Measurements from ENCODE around the gene CPZ. TPM values are rescaled to one million over a fixed set of nuclear protein-coding genes. Genes with fewer than 3 reads are reported as not detected.

Gene CPZ
- total RNA-seq, 1 donor from 2014 or later = not detected

- POLR2A ChIA-PET = interaction anchor here (0.6 kb wide), 1 partner anchor 170 kb away, joined by 3 read pairs; no protein-coding TSS in a partner anchor
- no peak for ATAC-seq (ENCODE audit: low read depth)
- intact Hi-C loops (cut with micrococcal nuclease) = no loop called here
Observed at GRCh38 chr4:8641931-8642650, 49.5 kb downstream of the CPZ start.

GRCh38 chr4:8642651-8643321 lies 50.2 kb downstream of the CPZ start:
- DNase-seq (no peak), ATAC-seq (ENCODE audit: low read depth) (no peak)
- intact Hi-C loops (cut with micrococcal nuclease) = no loop called here
- H3K9me3 Mint-ChIP-seq = no peaks in the 10 kb centered on the region
- H3K4me1 Mint-ChIP-seq = no peaks in the 10 kb centered on the region
- no peak overlapping the region for H3K27ac Mint-ChIP-seq
- POLR2A ChIA-PET = interaction anchor here (0.6 kb wide), 1 partner anchor 171 kb away, joined by 3 read pairs; no protein-coding TSS in a partner anchor
- no peaks in the 10 kb centered on the region for H3K27me3 Mint-ChIP-seq
- CTCF ChIA-PET = no interaction called here
- no peaks in the 10 kb centered on the region for H3K36me3 Mint-ChIP-seq (ENCODE audit: low read depth)
- TF ChIP-seq CTCF (IDR thresholded peaks at IDR 0.05) = no peak
- H3K4me3 Mint-ChIP-seq = no peak overlapping the region

More at GRCh38 chr4:8641931-8642650, 49.5 kb downstream of the CPZ start:
- no peak for TF ChIP-seq CTCF (IDR thresholded peaks at IDR 0.05)
- Mint-ChIP-seq H3K27me3 (no peaks in the 10 kb centered on the region), H3K4me3 (no peak overlapping the region), H3K27ac (no peak overlapping the region), H3K9me3 (no peaks in the 10 kb centered on the region), H3K4me1 (no peaks in the 10 kb centered on the region), H3K36me3 (ENCODE audit: low read depth) (no peaks in the 10 kb centered on the region)
- DNase-seq = no peak
- CTCF ChIA-PET = no interaction called here

DNA sequence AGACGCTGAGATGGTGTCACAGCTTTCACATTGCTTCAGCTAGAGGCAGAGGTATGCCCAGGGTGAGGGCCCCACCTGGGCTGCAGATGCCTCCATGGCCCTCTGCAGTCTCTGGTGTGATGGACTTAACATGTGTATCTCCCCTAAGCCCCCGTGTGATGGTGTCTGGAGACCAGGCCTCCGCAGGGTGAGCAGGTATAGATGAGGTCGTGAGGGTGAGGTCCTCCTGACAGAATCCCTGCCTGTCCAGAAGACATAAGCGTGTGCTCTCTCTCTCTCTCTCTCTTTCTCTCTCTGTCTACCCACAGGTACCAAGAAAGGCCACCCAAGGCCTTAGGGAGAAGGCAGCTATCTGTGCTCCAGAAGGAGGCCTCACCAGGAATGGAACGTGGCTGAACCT lies 50.9 kb downstream of the CPZ start:
- no peaks in the 10 kb centered on the region for H3K36me3 Mint-ChIP-seq (ENCODE audit: low read depth)
- no peak for DNase-seq
- no peaks in the 10 kb centered on the region for H3K9me3 Mint-ChIP-seq
- intact Hi-C loops (cut with micrococcal nuclease) = no loop called here
- TF ChIP-seq CTCF (IDR thresholded peaks at IDR 0.05) = no peak
- ATAC-seq (ENCODE audit: low read depth) = no peak
- H3K27me3 Mint-ChIP-seq = no peaks in the 10 kb centered on the region
- H3K27ac Mint-ChIP-seq = no peak overlapping the region
- H3K4me1 Mint-ChIP-seq = no peaks in the 10 kb centered on the region
- H3K4me3 Mint-ChIP-seq = no peak overlapping the region
- ChIA-PET POLR2A (no interaction called here), CTCF (no interaction called here)

GRCh38 chr4:8643986-8644385 lies 51.4 kb downstream of the CPZ start:
- ATAC-seq (ENCODE audit: low read depth) = no peak
- H3K9me3 Mint-ChIP-seq = no peaks in the 10 kb centered on the region
- TF ChIP-seq CTCF (IDR thresholded peaks at IDR 0.05) = no peak
- ChIA-PET CTCF (no interaction called here), POLR2A (no interaction called here)
- no peaks in the 10 kb centered on the region for H3K27me3 Mint-ChIP-seq
- H3K27ac Mint-ChIP-seq = no peak overlapping the region
- H3K36me3 Mint-ChIP-seq (ENCODE audit: low read depth) = no peaks in the 10 kb centered on the region
- no peak for DNase-seq
- no peaks in the 10 kb centered on the region for H3K4me1 Mint-ChIP-seq
- intact Hi-C loops (cut with micrococcal nuclease) = no loop called here
- no peak overlapping the region for H3K4me3 Mint-ChIP-seq

GRCh38 chr4:8644461-8644891 lies 51.9 kb downstream of the CPZ start:
- ChIA-PET POLR2A (no interaction called here), CTCF (no interaction called here)
- no peak for DNase-seq
- H3K27ac Mint-ChIP-seq = no peak overlapping the region
- H3K4me1 Mint-ChIP-seq = no peaks in the 10 kb centered on the region
- no peaks in the 10 kb centered on the region for H3K9me3 Mint-ChIP-seq
- H3K36me3 Mint-ChIP-seq (ENCODE audit: low read depth) = no peaks in the 10 kb centered on the region
- intact Hi-C loops (cut with micrococcal nuclease) = no loop called here
- no peak for TF ChIP-seq CTCF (IDR thresholded peaks at IDR 0.05)
- no peak for ATAC-seq (ENCODE audit: low read depth)
- H3K4me3 Mint-ChIP-seq = no peak overlapping the region
- no peaks in the 10 kb centered on the region for H3K27me3 Mint-ChIP-seq
